GM18873 (cell line): ENCODE measurements around the gene LDB3.

ENCODE experiments used
- ATAC-seq: cut with Tn5 transposase; IDR thresholded peaks from one replicate; pipeline ENCODE4 v1.9.1; 2021; ENCODE audit warnings: mild to moderate bottlenecking, moderate library complexity, moderate number of reproducible peaks; ENCODE audit not compliant: unreplicated experiment, low FRiP score

Gene LDB3

GRCh38 chr10:86755740-86756510 is 87.6 kb downstream of the LDB3 start:
- ATAC-seq, result peak; percentile 65

GRCh38 chr10:86756511-86757112 is 88.3 kb downstream of the LDB3 start, which contains the start of gene BMPR1A:
TSS of gene BMPR1A (plus strand) at chr10:86756619. CDS start at chr10:86876019, 119,400 bp downstream.
- ATAC-seq, result peak; percentile 24

- ATAC-seq, result no peak
Measured at GRCh38 chr10:86757113-86757972, 89.0 kb downstream of the LDB3 start.

DNA sequence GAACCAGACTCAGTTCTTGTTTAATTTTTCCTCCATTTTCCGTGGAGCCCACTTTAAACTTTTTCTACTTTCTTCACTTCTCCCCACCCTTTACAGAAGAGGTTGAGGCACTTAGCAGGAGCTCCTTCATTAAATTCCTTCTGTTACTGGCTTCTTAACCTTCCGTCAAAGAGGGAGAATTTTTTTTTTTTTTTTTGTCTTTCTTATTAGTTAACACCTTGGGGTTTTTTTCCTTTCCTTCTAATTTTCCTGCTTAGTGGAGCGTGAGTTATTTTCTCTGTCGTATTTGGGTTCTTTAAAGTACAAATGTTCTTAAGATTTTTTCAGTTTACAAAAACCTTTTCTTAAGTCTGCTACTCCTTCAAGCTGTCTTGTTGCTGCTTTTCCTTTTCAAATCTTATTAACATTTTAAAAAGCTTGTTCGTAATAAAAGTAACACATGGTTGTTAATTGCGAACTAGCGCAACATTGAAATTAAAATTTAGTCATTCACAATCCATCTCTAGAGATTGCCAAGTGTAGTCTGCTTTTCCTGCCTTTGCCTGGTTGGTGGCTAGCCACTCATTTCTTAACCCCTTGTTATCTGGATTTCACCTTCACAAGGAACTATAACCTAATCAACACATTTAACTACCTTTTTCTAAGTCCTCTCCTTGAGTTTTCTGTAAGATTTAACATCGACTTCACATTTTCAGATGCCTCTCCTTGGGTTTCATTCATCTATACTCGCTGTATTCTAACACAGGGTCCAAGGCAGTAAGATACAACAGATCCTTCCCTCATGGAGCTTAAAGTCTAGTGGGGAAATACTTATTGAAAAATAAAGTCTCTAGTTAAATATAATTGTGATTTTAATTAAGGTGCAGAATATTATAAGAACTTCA is 90.1 kb downstream of the LDB3 start:
- ATAC-seq, result no peak

DNA sequence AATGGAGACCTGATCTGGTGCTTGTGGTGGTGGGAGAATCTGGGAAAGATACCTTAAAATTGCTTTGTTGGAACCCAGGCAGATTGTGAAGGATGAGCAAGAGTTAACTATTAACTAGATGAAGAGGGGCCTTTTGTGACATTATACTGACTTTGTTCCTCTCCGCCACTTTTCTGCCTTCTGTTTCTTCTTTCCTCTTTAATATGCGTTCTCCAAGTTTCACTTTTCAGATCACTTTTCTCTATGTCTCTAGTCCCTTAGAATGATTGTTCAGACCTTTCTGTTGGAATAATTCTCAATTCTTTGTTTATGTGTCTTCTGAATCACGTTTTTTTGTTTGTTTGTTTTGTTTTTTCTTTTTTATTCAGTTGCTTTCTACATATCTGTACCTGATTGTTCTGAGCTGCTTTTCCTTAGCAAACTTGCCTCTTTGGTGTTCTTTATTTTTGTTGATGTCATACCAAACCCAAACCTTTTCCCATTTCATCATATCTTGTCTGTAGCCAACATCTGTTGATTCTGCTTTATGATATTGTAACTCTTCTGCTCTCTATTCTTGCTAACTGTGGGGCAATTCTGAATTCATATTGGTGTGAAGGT is 90.9 kb downstream of the LDB3 start:
- ATAC-seq, result no peak

GRCh38 chr10:86763404-86763803 is 95.1 kb downstream of the LDB3 start:
- no peak for ATAC-seq

GRCh38 chr10:86765548-86765947 is 97.2 kb downstream of the LDB3 start:
- ATAC-seq, result no peak

- no peak for ATAC-seq
Measured at GRCh38 chr10:86768412-86769062, 100.2 kb downstream of the LDB3 start.

DNA sequence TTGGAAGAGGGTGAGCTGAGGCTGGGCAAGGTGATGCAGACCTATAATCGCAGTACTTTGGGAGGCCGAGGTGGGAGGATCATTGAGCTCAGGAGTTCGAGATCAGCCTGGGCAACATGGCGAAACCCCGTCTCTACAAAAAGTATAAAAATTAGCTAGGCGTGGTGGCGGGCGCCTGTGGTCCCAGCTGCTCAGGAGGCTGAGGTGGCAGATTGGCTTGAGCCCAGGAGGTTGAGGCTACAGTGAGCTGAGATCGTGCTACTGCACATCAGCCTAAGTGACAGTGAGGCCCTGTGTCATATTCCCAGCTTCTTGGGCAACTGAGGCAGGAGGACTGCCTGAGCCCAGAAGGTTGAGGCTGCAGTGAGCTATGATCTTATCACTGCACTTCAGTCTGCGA is 101.7 kb downstream of the LDB3 start:
- no peak for ATAC-seq

GRCh38 chr10:86770412-86770960 is 102.2 kb downstream of the LDB3 start:
- no peak for ATAC-seq

GRCh38 chr10:86773498-86773897 is 105.2 kb downstream of the LDB3 start:
- ATAC-seq, result no peak

GRCh38 chr10:86775056-86775869 is 107.0 kb downstream of the LDB3 start:
- no peak for ATAC-seq

- no peak for ATAC-seq
Measured at GRCh38 chr10:86775870-86776180, 107.5 kb downstream of the LDB3 start.

DNA sequence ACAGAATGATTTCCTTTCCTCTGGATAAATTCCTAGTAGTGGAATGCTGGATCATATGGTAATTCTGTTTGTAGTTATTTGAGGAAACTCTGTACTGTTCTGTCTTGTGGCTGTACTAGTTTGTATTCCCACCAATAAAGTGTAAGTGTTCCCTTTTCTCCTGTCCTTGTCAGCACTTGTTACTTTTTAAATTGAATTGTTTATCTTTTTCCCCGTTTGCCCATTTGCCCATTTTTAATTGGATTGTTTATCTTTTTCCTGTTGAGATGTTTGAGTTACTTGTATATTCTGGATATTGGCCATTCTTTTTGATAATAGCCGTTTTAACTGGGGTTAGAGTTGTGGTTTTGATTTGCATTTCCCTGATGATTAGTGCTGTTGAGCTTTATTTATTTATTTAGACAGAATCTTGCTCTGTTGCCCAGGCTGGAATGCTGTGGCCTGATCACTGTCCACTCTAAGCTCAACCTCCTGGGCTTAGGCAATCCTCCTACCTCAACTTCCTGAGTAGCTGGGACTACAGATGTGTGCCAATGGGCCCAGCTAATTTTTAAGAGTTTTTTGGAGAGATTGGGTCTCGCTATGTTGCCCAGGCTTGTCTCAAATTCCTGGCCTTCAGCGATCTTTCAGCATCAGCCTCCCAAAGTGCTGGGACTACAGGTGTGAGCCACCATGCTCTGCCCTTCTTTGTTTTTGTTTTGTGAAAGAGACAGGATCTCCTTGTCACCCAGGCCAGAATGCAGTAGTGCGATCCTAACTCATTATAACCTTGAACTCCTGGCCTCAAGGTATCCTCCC is 111.1 kb downstream of the LDB3 start:
- no peak for ATAC-seq

GRCh38 chr10:86782701-86783418 is 114.5 kb downstream of the LDB3 start:
- no peak for ATAC-seq

DNA sequence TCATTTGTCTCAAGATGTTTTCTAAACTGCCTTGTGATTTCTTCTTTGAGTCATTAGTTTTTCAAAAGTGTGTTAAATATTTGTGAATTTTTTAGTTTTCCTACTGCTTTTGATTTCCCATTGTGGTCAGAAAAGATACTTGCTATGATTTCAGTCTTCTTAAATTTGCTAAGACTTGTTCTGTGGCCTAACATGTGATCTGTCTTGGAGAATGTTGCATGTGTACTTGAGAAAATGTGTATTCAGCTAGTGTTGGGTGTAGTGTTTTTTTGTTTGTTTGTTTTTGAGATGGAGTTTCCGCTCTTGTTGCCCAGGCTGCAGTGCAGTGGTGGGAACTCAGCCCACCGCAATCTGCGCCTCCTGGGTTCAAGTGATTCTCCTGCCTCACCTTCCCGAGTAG is 116.7 kb downstream of the LDB3 start:
- no peak for ATAC-seq
